Smooth muscle cell (in vitro differentiated cells): ENCODE data around the gene HMGCLL1. TPM values are rescaled to one million over a fixed set of nuclear protein-coding genes. Genes with fewer than 3 reads are reported as not detected.

Experiments
- DNase-seq: peaks from one replicate; lab custom pipeline; 2025; ENCODE audit not compliant: unreplicated experiment; lab: John Stamatoyannopoulos, UW
- H2AFZ ChIP-seq: fragments of 200-600 bp; sonication (generic); 2 replicates; pipeline ENCODE4 v1.6.0; 2016; ENCODE audit warnings: antibody characterized with exemption, low read depth, mild to moderate bottlenecking
- H3F3A ChIP-seq: fragments of 200-600 bp; sonication (generic); 2 replicates; pipeline ENCODE4 v1.6.0; 2017; ENCODE audit warnings: antibody characterized with exemption, low read depth
- H3K27ac ChIP-seq: fragments of 200-600 bp; sonication (generic); 2 replicates; pipeline ENCODE4 v1.5.1; 2016; ENCODE audit warnings: low read depth, mild to moderate bottlenecking
- H3K27me3 ChIP-seq: fragments of 200-600 bp; sonication (generic); 2 replicates; pipeline ENCODE4 v1.6.1; 2016; ENCODE audit warnings: low read depth, mild to moderate bottlenecking
- H3K36me3 ChIP-seq: fragments of 200-600 bp; sonication (generic); 2 replicates; pipeline ENCODE4 v1.5.1; 2016; ENCODE audit warnings: low read depth
- H3K4me1 ChIP-seq: fragments of 200-600 bp; sonication (generic); 2 replicates; pipeline ENCODE4 v1.5.1; 2016; ENCODE audit warnings: low read depth
- H3K4me2 ChIP-seq: fragments of 200-600 bp; sonication (generic); 2 replicates; pipeline ENCODE4 v1.6.0; 2016; ENCODE audit warnings: mild to moderate bottlenecking
- H3K4me3 ChIP-seq: fragments of 200-600 bp; sonication (generic); 2 replicates; pipeline ENCODE4 v1.5.1; 2016; ENCODE audit warnings: mild to moderate bottlenecking
- H3K79me2 ChIP-seq: fragments of 200-600 bp; sonication (generic); 2 replicates; pipeline ENCODE4 v1.6.0; 2016; ENCODE audit warnings: low read depth, mild to moderate bottlenecking
- H3K9ac ChIP-seq: fragments of 200-600 bp; sonication (generic); 2 replicates; pipeline ENCODE4 v1.6.0; 2016; ENCODE audit warnings: low read depth
- H3K9me3 ChIP-seq: fragments of 200-600 bp; sonication (generic); replicated peaks from 2 replicates; pipeline ENCODE4 v1.5.1; 2016; ENCODE audit warnings: low read depth
- H4K20me1 ChIP-seq: fragments of 200-600 bp; sonication (generic); 2 replicates; pipeline ENCODE4 v1.6.0; 2016; ENCODE audit warnings: low read depth
- CTCF ChIP-seq: fragments of 200-600 bp; sonication (generic); IDR thresholded peaks from 2 replicates; pipeline ENCODE4 v1.5.1; 2017; ENCODE audit warnings: borderline replicate concordance, mild to moderate bottlenecking, antibody characterized with exemption; ENCODE audit not compliant: insufficient read depth, poor library complexity, severe bottlenecking
- WGBS: methylation state at CpG from one replicate; pipeline ENCODE4 v1.1.7; 2016; ENCODE audit warnings: low lambda C conversion rate; 5-methylcytosine and 5-hydroxymethylcytosine counted together
- polyA plus RNA-seq: library from polyadenylated mRNA; unstranded; fragments of >200 nt; fragmentation: Nextera tagmentation; extraction: Ambion mirVana; gene quantifications from 2 replicates; pipeline ENCODE4 v1.2.1, GENCODE V29; 2016
- total RNA-seq: library from RNA; depleted of rRNA; stranded (reverse); fragments of >200 nt; gene quantifications from 2 replicates; pipeline ENCODE4 v1.2.3, GENCODE V29; 2014

The HMGCLL1 gene
- total and polyA plus RNA-seq, 2 experiments from 2014 or later: not detected

GRCh38 chr6:55474382-55474781, 104.6 kb downstream of the HMGCLL1 start:
- Histone ChIP-seq H3K4me1 (no peaks in the 10 kb centered on the region), H2AFZ (peak overlapping the region; percentile 0), H3K9ac (no peak overlapping the region), H3K9me3 (no peaks in the 10 kb centered on the region), H3K4me2 (no peak overlapping the region), H3K27me3 (no peaks in the 10 kb centered on the region), H3K4me3 (no peak overlapping the region), H3K27ac (no peak overlapping the region), H4K20me1 (no peaks in the 10 kb centered on the region), H3K36me3 (no peaks in the 10 kb centered on the region), H3K79me2 (no peaks in the 10 kb centered on the region), H3F3A (no peaks in the 10 kb centered on the region)
- no peak for DNase-seq
- WGBS: 69% methylated on average over 3 of the region's 3 CpGs
- no peak for TF ChIP-seq CTCF

- Histone ChIP-seq H2AFZ (no peak overlapping the region), H3K79me2 (no peaks in the 10 kb centered on the region), H3K36me3 (no peaks in the 10 kb centered on the region), H3K9me3 (no peaks in the 10 kb centered on the region), H3K4me3 (no peak overlapping the region), H3K27me3 (no peaks in the 10 kb centered on the region), H3K9ac (no peak overlapping the region), H4K20me1 (no peaks in the 10 kb centered on the region), H3F3A (no peaks in the 10 kb centered on the region), H3K4me1 (no peaks in the 10 kb centered on the region), H3K27ac (no peak overlapping the region), H3K4me2 (no peak overlapping the region)
- TF ChIP-seq CTCF: no peak
- DNase-seq: no peak
- 96% methylated on average over 1 of the region's 1 CpG for WGBS
These were observed 105.3 kb downstream of the HMGCLL1 start for GRCh38 chr6:55473722-55474121.

- Histone ChIP-seq H3K27me3 (no peaks in the 10 kb centered on the region), H3K9ac (no peak overlapping the region), H3K79me2 (no peaks in the 10 kb centered on the region), H3K4me1 (no peaks in the 10 kb centered on the region), H3K9me3 (no peaks in the 10 kb centered on the region), H2AFZ (no peak overlapping the region), H3K27ac (no peak overlapping the region), H4K20me1 (no peaks in the 10 kb centered on the region), H3K36me3 (no peaks in the 10 kb centered on the region), H3K4me3 (no peak overlapping the region), H3F3A (no peaks in the 10 kb centered on the region), H3K4me2 (no peak overlapping the region)
- DNase-seq: no peak
- no peak for TF ChIP-seq CTCF
- WGBS: 90% methylated on average over 5 of the region's 5 CpGs
These were observed 109.0 kb downstream of the HMGCLL1 start for GRCh38 chr6:55469951-55470366.

GRCh38 chr6:55456016-55456415, 123.0 kb downstream of the HMGCLL1 start:
- no peaks in the 10 kb centered on the region for H3K79me2 ChIP-seq
- TF ChIP-seq CTCF: no peak
- no peak overlapping the region for H3K9ac ChIP-seq
- H3F3A ChIP-seq: no peaks in the 10 kb centered on the region
- H2AFZ ChIP-seq: no peak overlapping the region
- no peaks in the 10 kb centered on the region for H3K27me3 ChIP-seq
- no peaks in the 10 kb centered on the region for H3K36me3 ChIP-seq
- H3K9me3 ChIP-seq: no peaks in the 10 kb centered on the region
- no peaks in the 10 kb centered on the region for H4K20me1 ChIP-seq
- H3K27ac ChIP-seq: no peak overlapping the region
- no peaks in the 10 kb centered on the region for H3K4me1 ChIP-seq
- 98% methylated on average over 3 of the region's 3 CpGs for WGBS
- H3K4me2 ChIP-seq: no peak overlapping the region
- no peak overlapping the region for H3K4me3 ChIP-seq
- DNase-seq: no peak
